SKM-1 treated with dmso at 0.1 percent for 144 hours (cell line): Measurements from ENCODE around the gene NPAS3.

ENCODE experiments used
- DNase-seq: peaks from one replicate; lab custom pipeline; 2025; ENCODE audit not compliant: unreplicated experiment; lab: John Stamatoyannopoulos, UW

The NPAS3 gene

GRCh38 chr14:33611405-33612196 lies 672.9 kb downstream of the NPAS3 start:
- no peak for DNase-seq

GRCh38 chr14:33612197-33612505 lies 673.5 kb downstream of the NPAS3 start:
- no peak for DNase-seq

- DNase-seq: no peak
These were observed 678.5 kb downstream of the NPAS3 start for GRCh38 chr14:33617154-33617553.

GRCh38 chr14:33618361-33619105 lies 679.9 kb downstream of the NPAS3 start:
- no peak for DNase-seq

GRCh38 chr14:33622496-33622895 lies 683.8 kb downstream of the NPAS3 start:
- no peak for DNase-seq

- DNase-seq: no peak
These were observed 691.1 kb downstream of the NPAS3 start for GRCh38 chr14:33629792-33630191.

- no peak for DNase-seq
These were observed 692.3 kb downstream of the NPAS3 start for GRCh38 chr14:33631021-33631420.

- DNase-seq: no peak
These were observed 692.8 kb downstream of the NPAS3 start for GRCh38 chr14:33631441-33631840.

- DNase-seq: no peak
These were observed 696.0 kb downstream of the NPAS3 start for GRCh38 chr14:33634631-33635030.

- no peak for DNase-seq
These were observed 698.0 kb downstream of the NPAS3 start for GRCh38 chr14:33636716-33637115.

- no peak for DNase-seq
These were observed 703.4 kb downstream of the NPAS3 start for GRCh38 chr14:33642080-33642479.

GRCh38 chr14:33642691-33643244 lies 704.1 kb downstream of the NPAS3 start:
- no peak for DNase-seq

- DNase-seq: no peak
These were observed 704.9 kb downstream of the NPAS3 start for GRCh38 chr14:33643426-33644181.

- no peak for DNase-seq
These were observed 708.1 kb downstream of the NPAS3 start for GRCh38 chr14:33646692-33647260.

GRCh38 chr14:33647385-33647786 lies 708.7 kb downstream of the NPAS3 start:
- no peak for DNase-seq

GRCh38 chr14:33650430-33650829 lies 711.8 kb downstream of the NPAS3 start:
- no peak for DNase-seq

- no peak for DNase-seq
These were observed 714.1 kb downstream of the NPAS3 start for GRCh38 chr14:33652566-33653307.

GRCh38 chr14:33653308-33653695 lies 714.6 kb downstream of the NPAS3 start:
- DNase-seq: no peak

- DNase-seq: no peak
These were observed 716.7 kb downstream of the NPAS3 start for GRCh38 chr14:33655421-33655820.

- DNase-seq: no peak
These were observed 718.8 kb downstream of the NPAS3 start for GRCh38 chr14:33657476-33657875.

GRCh38 chr14:33660248-33660647 lies 721.6 kb downstream of the NPAS3 start:
- no peak for DNase-seq
